HUES64 (cell line): ENCODE measurements around the gene TEX29.

ENCODE experiments used
- H3K27ac ChIP-seq: 2 replicates; pipeline ENCODE4 v1.7.0; 2013; ENCODE audit warnings: low read depth, low read length, inconsistent platforms
- H3K27me3 ChIP-seq: 2 replicates; pipeline ENCODE4 v1.6.1; 2013; ENCODE audit warnings: mild to moderate bottlenecking, low read length; ENCODE audit not compliant: insufficient read depth
- H3K36me3 ChIP-seq: 2 replicates; pipeline ENCODE4 v1.6.1; 2013; ENCODE audit warnings: mild to moderate bottlenecking, low read length; ENCODE audit not compliant: insufficient read depth
- H3K4me1 ChIP-seq: 2 replicates; pipeline ENCODE4 v1.6.1; 2013; ENCODE audit warnings: mild to moderate bottlenecking, low read length, moderate library complexity; ENCODE audit not compliant: insufficient read depth
- H3K4me3 ChIP-seq: 2 replicates; pipeline ENCODE4 v1.5.1; 2013; ENCODE audit warnings: mild to moderate bottlenecking, low read length, moderate library complexity
- H3K9ac ChIP-seq: 2 replicates; pipeline ENCODE4 v1.6.1; 2013; ENCODE audit warnings: mild to moderate bottlenecking, low read depth, low read length
- H3K9me3 ChIP-seq: 2 replicates; pipeline ENCODE4 v1.6.1; 2013; ENCODE audit warnings: low read depth, low read length; ENCODE audit not compliant: insufficient read depth
- WGBS: fragments of 150-250, 120-280 bp; methylation state at CpG from one replicate; pipeline ENCODE4 v1.1.7; 2013; ENCODE audit warnings: missing lambda C conversion rate; 5-methylcytosine and 5-hydroxymethylcytosine counted together

TEX29 gene

GRCh38 chr13:111335298-111335697, 14.9 kb downstream of the TEX29 start:
- Histone ChIP-seq H3K9me3 (no peaks in the 10 kb centered on the region), H3K27me3 (no peaks in the 10 kb centered on the region), H3K4me1 (no peaks in the 10 kb centered on the region), H3K27ac (no peak overlapping the region), H3K9ac (no peak overlapping the region), H3K4me3 (no peak overlapping the region), H3K36me3 (no peaks in the 10 kb centered on the region)
- 91% methylated on average over 5 of the region's 5 CpGs for WGBS

GRCh38 chr13:111336666-111337065, 16.2 kb downstream of the TEX29 start:
- Histone ChIP-seq H3K9ac (no peak overlapping the region), H3K4me3 (no peak overlapping the region), H3K27me3 (no peaks in the 10 kb centered on the region), H3K4me1 (no peaks in the 10 kb centered on the region), H3K9me3 (no peaks in the 10 kb centered on the region), H3K27ac (no peak overlapping the region), H3K36me3 (no peaks in the 10 kb centered on the region)
- 97% methylated on average over 8 of the region's 9 CpGs for WGBS

GRCh38 chr13:111337206-111337605, 16.8 kb downstream of the TEX29 start:
- H3K9me3 ChIP-seq = no peaks in the 10 kb centered on the region
- no peak overlapping the region for H3K27ac ChIP-seq
- H3K4me3 ChIP-seq = no peak overlapping the region
- H3K9ac ChIP-seq = no peak overlapping the region
- no peaks in the 10 kb centered on the region for H3K27me3 ChIP-seq
- H3K36me3 ChIP-seq = no peaks in the 10 kb centered on the region
- H3K4me1 ChIP-seq = no peaks in the 10 kb centered on the region
- 81% methylated on average over 4 of the region's 4 CpGs for WGBS

GRCh38 chr13:111337741-111338140, 17.3 kb downstream of the TEX29 start:
- Histone ChIP-seq H3K27me3 (no peaks in the 10 kb centered on the region), H3K9me3 (no peaks in the 10 kb centered on the region), H3K27ac (no peak overlapping the region), H3K9ac (no peak overlapping the region), H3K36me3 (no peaks in the 10 kb centered on the region), H3K4me3 (no peak overlapping the region), H3K4me1 (no peaks in the 10 kb centered on the region)
- WGBS = 93% methylated on average over 9 of the region's 9 CpGs

- no peak overlapping the region for H3K9ac ChIP-seq
- no peaks in the 10 kb centered on the region for H3K27me3 ChIP-seq
- H3K27ac ChIP-seq = no peak overlapping the region
- 79% methylated on average over 11 of the region's 11 CpGs for WGBS
- H3K4me3 ChIP-seq = no peak overlapping the region
- H3K4me1 ChIP-seq = no peaks in the 10 kb centered on the region
- no peaks in the 10 kb centered on the region for H3K36me3 ChIP-seq
- H3K9me3 ChIP-seq = no peaks in the 10 kb centered on the region
Observed at GRCh38 chr13:111338841-111339240, 18.4 kb downstream of the TEX29 start.

- Histone ChIP-seq H3K4me3 (no peak overlapping the region), H3K9ac (no peak overlapping the region), H3K27ac (no peak overlapping the region), H3K4me1 (no peaks in the 10 kb centered on the region), H3K36me3 (no peaks in the 10 kb centered on the region), H3K9me3 (no peaks in the 10 kb centered on the region), H3K27me3 (no peaks in the 10 kb centered on the region)
- 91% methylated on average over 29 of the region's 29 CpGs for WGBS
Observed at GRCh38 chr13:111339366-111340143, 19.1 kb downstream of the TEX29 start.

GRCh38 chr13:111341886-111342285, 21.4 kb downstream of the TEX29 start:
- no peaks in the 10 kb centered on the region for H3K4me1 ChIP-seq
- no peak overlapping the region for H3K27ac ChIP-seq
- no peak overlapping the region for H3K4me3 ChIP-seq
- 98% methylated on average over 5 of the region's 5 CpGs for WGBS
- H3K9ac ChIP-seq = no peak overlapping the region
- no peaks in the 10 kb centered on the region for H3K27me3 ChIP-seq
- H3K9me3 ChIP-seq = no peaks in the 10 kb centered on the region
- no peaks in the 10 kb centered on the region for H3K36me3 ChIP-seq

GRCh38 chr13:111342721-111343120, 22.3 kb downstream of the TEX29 start:
- 96% methylated on average over 9 of the region's 9 CpGs for WGBS

GRCh38 chr13:111343186-111343805, 22.9 kb downstream of the TEX29 start:
- WGBS = 85% methylated on average over 11 of the region's 11 CpGs
- no peaks in the 10 kb centered on the region for H3K36me3 ChIP-seq
- H3K9ac ChIP-seq = no peak overlapping the region
- H3K9me3 ChIP-seq = no peaks in the 10 kb centered on the region
- H3K27ac ChIP-seq = no peak overlapping the region
- H3K27me3 ChIP-seq = no peaks in the 10 kb centered on the region
- H3K4me1 ChIP-seq = no peaks in the 10 kb centered on the region
- no peak overlapping the region for H3K4me3 ChIP-seq

More at GRCh38 chr13:111342721-111343120, 22.3 kb downstream of the TEX29 start:
- H3K36me3 ChIP-seq = no peaks in the 10 kb centered on the region
- H3K9ac ChIP-seq = no peak overlapping the region
- no peaks in the 10 kb centered on the region for H3K27me3 ChIP-seq
- H3K27ac ChIP-seq = no peak overlapping the region
- H3K4me1 ChIP-seq = no peaks in the 10 kb centered on the region
- H3K9me3 ChIP-seq = no peaks in the 10 kb centered on the region
- H3K4me3 ChIP-seq = no peak overlapping the region

GRCh38 chr13:111344471-111345191, 24.2 kb downstream of the TEX29 start:
- WGBS = 70% methylated on average over 25 of the region's 25 CpGs
- H3K4me3 ChIP-seq = no peak overlapping the region

GRCh38 chr13:111345682-111346081, 25.2 kb downstream of the TEX29 start:
- Histone ChIP-seq H3K27ac (no peak overlapping the region), H3K4me1 (no peaks in the 10 kb centered on the region), H3K4me3 (no peak overlapping the region), H3K9me3 (no peaks in the 10 kb centered on the region), H3K27me3 (no peaks in the 10 kb centered on the region), H3K36me3 (no peaks in the 10 kb centered on the region), H3K9ac (no peak overlapping the region)
- 89% methylated on average over 11 of the region's 11 CpGs for WGBS

More at GRCh38 chr13:111344471-111345191, 24.2 kb downstream of the TEX29 start:
- no peaks in the 10 kb centered on the region for H3K9me3 ChIP-seq
- no peak overlapping the region; the same call in 1 of the 2 replicates for H3K27ac ChIP-seq
- H3K4me1 ChIP-seq = no peaks in the 10 kb centered on the region
- no peak overlapping the region for H3K9ac ChIP-seq
- no peaks in the 10 kb centered on the region for H3K27me3 ChIP-seq
- H3K36me3 ChIP-seq = no peaks in the 10 kb centered on the region
